Aorta (tissue), 4 donors: ENCODE measurements around the gene PPP2CA. TPM values are rescaled to one million over a fixed set of nuclear protein-coding genes. Genes with fewer than 3 reads are reported as not detected.

Source experiments
- microRNA-seq, 2 donors: library from miRNA; unstranded; fragments of <30 nt; microRNA quantifications; one replicate each; pipeline ENCODE4 v1.2.0, GENCODE V29; 2020
- polyA plus RNA-seq, 2 donors: library from polyadenylated mRNA; stranded (reverse); fragments of 200-250 nt; gene quantifications; one replicate each; pipeline ENCODE4 v1.2.3, GENCODE V29; 2013
- total RNA-seq, 2 donors: library from RNA; stranded (reverse); fragmentation: NEBNext Ultra II Directional; extraction: Animal tissue kit (Norgen Biotek cat#: 25700); gene quantifications; one replicate each; pipeline ENCODE4 v1.2.1, GENCODE V29; 2021
- donor health status: healthy with polysubstance abuse.
- donor health status: Bipolar disorder and iron deficiency.
- donor health status: DM: no; HTN: no; CAD: no.
- donor health status: DM: yes; HTN: yes; CAD: no.

The PPP2CA gene
- total and polyA plus RNA-seq, 4 donors, result 32.5 to 96.6 (median 69.3) TPM

Small RNA genes within 50 kb of the gene (microRNA-seq; reads per million reads assigned to microRNA genes)
- gene MIR3661, result 0 to 0.60 reads per million in 2 donors

Other genes starting within 250 kb of the PPP2CA start
- gene VDAC1, start 221.1 kb downstream of the PPP2CA start, total RNA-seq, result 100 to 1,000 TPM in 1 of 2 donors, 10 to 100 TPM in 1; 92.4 to 100 TPM
- 100 to 1,000 TPM in 1 of 2 donors, 10 to 100 TPM in 1; 72.2 to 126 TPM for gene VDAC1, start 221.1 kb downstream of the PPP2CA start, polyA plus RNA-seq
- gene TCF7, start 111.4 kb downstream of the PPP2CA start, total RNA-seq, result 1 to 10 TPM; 1.6 to 4.4 TPM
- 1 to 10 TPM in 1 of 2 donors, under 1 TPM in 1; 0.54 to 2.8 TPM for gene TCF7, start 111.4 kb downstream of the PPP2CA start, polyA plus RNA-seq
- 100 to 1,000 TPM; 304 to 330 TPM for gene SKP1, start 49.1 kb downstream of the PPP2CA start, total RNA-seq
- gene SKP1, start 49.1 kb downstream of the PPP2CA start, polyA plus RNA-seq, result 1,000 to 10,000 TPM in 1 of 2 donors, 100 to 1,000 TPM in 1; 695 to 1,152 TPM
- gene CDKL3, start 141.1 kb upstream of the PPP2CA start, total RNA-seq, result 1 to 10 TPM; 3.8 to 5.4 TPM
- gene CDKL3, start 141.1 kb upstream of the PPP2CA start, polyA plus RNA-seq, result 1 to 10 TPM; 1.8 to 3.5 TPM
- gene UBE2B, start 145.5 kb upstream of the PPP2CA start, total RNA-seq, result 10 to 100 TPM; 96.6 to 99.2 TPM
- 100 to 1,000 TPM; 111 to 153 TPM for gene UBE2B, start 145.5 kb upstream of the PPP2CA start, polyA plus RNA-seq
- 10 to 100 TPM; 11.0 to 12.0 TPM for gene CDKN2AIPNL, start 185.8 kb upstream of the PPP2CA start, total RNA-seq
- 10 to 100 TPM; 21.8 to 35.9 TPM for gene CDKN2AIPNL, start 185.8 kb upstream of the PPP2CA start, polyA plus RNA-seq